HG03432 (cell line): ENCODE results near the gene LPP.

Experiments used
- ATAC-seq: cut with Tn5 transposase; IDR thresholded peaks from one replicate; pipeline ENCODE4 v1.9.1; 2021; ENCODE audit warnings: mild to moderate bottlenecking, moderate library complexity; ENCODE audit not compliant: unreplicated experiment

Gene LPP

GRCh38 chr3:188168648-188169047 lies 14.7 kb downstream of the LPP start:
- no peak for ATAC-seq

- no peak for ATAC-seq
Observed at GRCh38 chr3:188169830-188170455, 16.0 kb downstream of the LPP start.

- no peak for ATAC-seq
Observed at GRCh38 chr3:188170461-188171459, 16.8 kb downstream of the LPP start.

- ATAC-seq: no peak
Observed at GRCh38 chr3:188171682-188172467, 17.9 kb downstream of the LPP start.

- no peak for ATAC-seq
Observed at GRCh38 chr3:188174317-188175044, 20.5 kb downstream of the LPP start.

- no peak for ATAC-seq
Observed at GRCh38 chr3:188176476-188176875, 22.5 kb downstream of the LPP start.

GRCh38 chr3:188176884-188177283 lies 22.9 kb downstream of the LPP start:
- no peak for ATAC-seq

- no peak for ATAC-seq
Observed at GRCh38 chr3:188177721-188178120, 23.8 kb downstream of the LPP start.

- no peak for ATAC-seq
Observed at GRCh38 chr3:188178293-188178936, 24.5 kb downstream of the LPP start.

- ATAC-seq: no peak
Observed at GRCh38 chr3:188179006-188179966, 25.3 kb downstream of the LPP start.

- no peak for ATAC-seq
Observed at GRCh38 chr3:188180114-188180513, 26.2 kb downstream of the LPP start.

- ATAC-seq: no peak
Observed at GRCh38 chr3:188183452-188183851, 29.5 kb downstream of the LPP start.

GRCh38 chr3:188184160-188184559 lies 30.2 kb downstream of the LPP start:
- no peak for ATAC-seq

GRCh38 chr3:188184649-188185048 lies 30.7 kb downstream of the LPP start:
- no peak for ATAC-seq

- no peak for ATAC-seq
Observed at GRCh38 chr3:188185717-188186251, 31.8 kb downstream of the LPP start.

GRCh38 chr3:188187053-188187452 lies 33.1 kb downstream of the LPP start:
- ATAC-seq: no peak

GRCh38 chr3:188188911-188189310 lies 35.0 kb downstream of the LPP start:
- ATAC-seq: no peak

GRCh38 chr3:188191460-188191859 lies 37.5 kb downstream of the LPP start:
- ATAC-seq: no peak

GRCh38 chr3:188192034-188192433 lies 38.1 kb downstream of the LPP start:
- no peak for ATAC-seq
